K562 (cell line): ENCODE results near the gene TAF8. TPM values are rescaled to one million over a fixed set of nuclear protein-coding genes. Genes with fewer than 3 reads are reported as not detected.

ENCODE experiments used
- ATAC-seq: fragments of 200-7000 bp; cut with Tn5 transposase; 3 replicates; pipeline ENCODE4 v1.9.1; 2020; ENCODE audit warnings: moderate library complexity
- BruUV-seq: library from RNA; stranded (reverse); fragments of 400-500 nt; replicated peaks from 2 replicates; lab custom pipeline; 2021; lab: Mats Ljungman, UMichigan
- CTCF ChIA-PET: fragments of 300-600 bp; formaldehyde crosslinking; extraction: SDS; loops from one replicate; lab custom pipeline; 2021; ENCODE audit warnings: low intra/inter-chr PET ratio; lab: Yijun Ruan, JAX
- POLR2A ChIA-PET: fragments of 300-600, 350-650 bp; sonication (Branson Sonifier 250); formaldehyde crosslinking; extraction: SDS; loops from one replicate; lab custom pipeline; 2021; ENCODE audit warnings: antibody characterized with exemption, inconsistent platforms; lab: Yijun Ruan, JAX
- DNase-seq, 4 experiments: peaks; one replicate each; pipeline versions ENCODE4 v3.0.0 to v3.0.0-alpha.2; 2011 to 2018; ENCODE audit warnings: low spot score in 3 of 4, mixed read lengths in 3 of 4; ENCODE audit errors: extremely low read depth in 1 of 4
- FAIRE-seq: peaks from 2 replicates; lab custom pipeline; 2011; peaks lifted over from hg19 to GRCh38; lab: Jason Lieb, UNC
- H2AFZ ChIP-seq: 2 replicates; pipeline ENCODE4 v1.6.0; 2011; ENCODE audit warnings: low read depth, low read length, control low read depth, inconsistent platforms
- H3K27ac ChIP-seq: fragments of 200-600 bp; 3 replicates; pipeline ENCODE4 v1.8.0; 2011; ENCODE audit warnings: low read depth, mild to moderate bottlenecking, control low read depth, inconsistent platforms, low read length, moderate library complexity, mixed read lengths; ENCODE audit errors: extremely low read depth
- H3K27me3 ChIP-seq, 2 experiments: fragments of 300-600 bp in 1 of 2; 2 replicates in 1 of 2; 3 replicates in 1 of 2; pipeline versions ENCODE4 v1.6.0 to v1.8.0; 2011; ENCODE audit warnings: inconsistent platforms in 2 of 2, low read length in 2 of 2, mild to moderate bottlenecking in 1 of 2, mixed read lengths in 1 of 2, moderate library complexity in 1 of 2; ENCODE audit not compliant: control insufficient read depth in 2 of 2, insufficient read depth in 2 of 2
- H3K36me3 ChIP-seq: fragments of 300-600 bp; 3 replicates; pipeline ENCODE4 v1.8.0; 2011; ENCODE audit warnings: mild to moderate bottlenecking, low read length, inconsistent platforms; ENCODE audit not compliant: control insufficient read depth, insufficient read depth
- H3K4me1 ChIP-seq, 2 experiments: fragments of 200-600 bp in 1 of 2; replicated peaks in 1 of 2; 2 replicates in 1 of 2; 3 replicates in 1 of 2; pipeline versions ENCODE4 v1.5.1 to v1.8.0; 2011; ENCODE audit warnings: inconsistent platforms in 2 of 2, low read length in 2 of 2, mild to moderate bottlenecking in 1 of 2, mixed read lengths in 1 of 2, moderate library complexity in 1 of 2; ENCODE audit not compliant: control insufficient read depth in 2 of 2, insufficient read depth in 2 of 2
- H3K4me2 ChIP-seq: 2 replicates; pipeline ENCODE4 v1.6.1; 2011; ENCODE audit warnings: low read length, control low read depth, inconsistent platforms, mixed read lengths; ENCODE audit not compliant: insufficient read depth
- H3K4me3 ChIP-seq: fragments of 200-600 bp; sonication (generic), shearing (Covaris generic); 2 replicates; pipeline ENCODE4 v1.5.1; 2016; ENCODE audit warnings: control low read depth, inconsistent platforms
- H3K79me2 ChIP-seq: fragments of 200-600 bp; 3 replicates; pipeline ENCODE4 v1.8.0; 2011; ENCODE audit warnings: low read length, inconsistent platforms; ENCODE audit not compliant: control insufficient read depth, insufficient read depth
- H3K9ac ChIP-seq, 2 experiments: 2 replicates each; pipeline versions ENCODE4 v1.6.0 to v1.6.1; 2011; ENCODE audit warnings: low read depth in 2 of 2, low read length in 2 of 2, control low read depth in 1 of 2, inconsistent platforms in 1 of 2, mild to moderate bottlenecking in 1 of 2, mixed read lengths in 1 of 2; ENCODE audit not compliant: insufficient read depth in 1 of 2
- H3K9me1 ChIP-seq: one replicate; pipeline ENCODE4 v1.6.0; 2011; ENCODE audit warnings: inconsistent platforms, mild to moderate bottlenecking, low read length, moderate library complexity; ENCODE audit not compliant: control insufficient read depth, insufficient read depth
- H3K9me3 ChIP-seq: replicated peaks from 2 replicates; pipeline ENCODE4 v1.5.1; 2011; ENCODE audit warnings: low read depth, low read length, inconsistent platforms; ENCODE audit not compliant: control insufficient read depth, insufficient read depth
- H4K20me1 ChIP-seq: replicated peaks from 2 replicates; pipeline ENCODE4 v1.6.1; 2011; ENCODE audit warnings: low read length, inconsistent platforms, mixed read lengths; ENCODE audit not compliant: control insufficient read depth, insufficient read depth
- GATA2 ChIP-seq: sonication (generic); formaldehyde crosslinking; IDR thresholded peaks from 2 replicates; pipeline ENCODE4 v1.4.0; 2020; ENCODE audit warnings: mild to moderate bottlenecking, missing genetic modification reagents
- ILK ChIP-seq: fragments of 450-650 bp; IDR thresholded peaks from 2 replicates; pipeline ENCODE4 v1.6.1; 2016; ENCODE audit warnings: missing genetic modification characterization, low read depth, mild to moderate bottlenecking, missing compliant biosample characterization, moderate library complexity, borderline replicate concordance
- OTX1 ChIP-seq: fragments of 450-650 bp; formaldehyde crosslinking; IDR thresholded peaks from 2 replicates; pipeline ENCODE4 v1.4.0; 2022; ENCODE audit warnings: mild to moderate bottlenecking
- RBFOX2 ChIP-seq: fragments of 200-400 bp; formaldehyde crosslinking; IDR thresholded peaks from 2 replicates; pipeline ENCODE4 v1.6.1; 2017; ENCODE audit warnings: low read depth, mild to moderate bottlenecking, low read length, moderate library complexity
- TEAD4 ChIP-seq, 2 experiments: sonication (generic) in 1 of 2; formaldehyde crosslinking in 1 of 2; IDR thresholded peaks; 2 replicates each; pipeline versions ENCODE4 v1.6.1 to v1.8.0; 2012 to 2022; ENCODE audit warnings: borderline replicate concordance in 1 of 2, inconsistent platforms in 1 of 2, low read length in 1 of 2, mild to moderate bottlenecking in 1 of 2, missing genetic modification reagents in 1 of 2
- ZNF263 ChIP-seq: sonication (generic); formaldehyde crosslinking; IDR thresholded peaks from 2 replicates; pipeline ENCODE4 v1.8.0; 2022; ENCODE audit warnings: mild to moderate bottlenecking, missing genetic modification reagents, borderline replicate concordance
- ZNF75A ChIP-seq: fragments of 450-650 bp; formaldehyde crosslinking; IDR thresholded peaks from 2 replicates; pipeline ENCODE4 v1.4.0; 2020; ENCODE audit warnings: mild to moderate bottlenecking
- WGBS: fragments of 100-300 bp; shearing (Covaris generic); methylation state at CpG from one replicate; pipeline ENCODE4 v1.1.6; 2016; ENCODE audit warnings: low coverage, mixed read lengths; ENCODE audit not compliant: insufficient coverage; ENCODE audit errors: missing lambda C conversion rate; 5-methylcytosine and 5-hydroxymethylcytosine counted together
- in situ Hi-C: fragments of 300-500 bp; cut with MboI; formaldehyde crosslinking; loops from 4 replicates; pipeline ENCODE4 v1.15.0; 2018; ENCODE audit warnings: inconsistent platforms, mixed read lengths
- intact Hi-C: fragments of 100-400 bp; cut with micrococcal nuclease; formaldehyde crosslinking; loops from 2 replicates; pipeline ENCODE4 v1.14.2; 2022
- polyA plus RNA-seq, 8 experiments: library from polyadenylated mRNA; depleted of rRNA in 4 of 8; stranded (reverse) in 5 of 8; unstranded in 3 of 8; fragments of >200 nt; fragmentation: Nextera tagmentation in 2 of 8; fragmentation: Illumina TruSeq in 1 of 8; extraction: Ambion mirVana in 2 of 8; extraction: Trizol in 1 of 8; gene quantifications; 2 replicates each; pipeline versions ENCODE4 v1.2.1 to v1.2.3, GENCODE V29; 2011 to 2014; ENCODE audit warnings: inconsistent platforms in 1 of 8, missing spikeins in 1 of 8
- total RNA-seq, 7 experiments: library from RNA; depleted of rRNA in 6 of 7; stranded (reverse); fragments of >200 nt in 6 of 7; fragmentation: Illumina TruSeq in 2 of 7; extraction: Trizol in 2 of 7; gene quantifications; 2 replicates each; pipeline versions ENCODE4 v1.2.1 to v1.2.3, GENCODE V29; 2011 to 2021; ENCODE audit warnings: low replicate concordance in 1 of 7
- TF ChIP-seq, protein P1 (sequence below), 3 experiments: IDR thresholded peaks in 2 of 3; conservative IDR thresholded peaks in 1 of 3; 2 replicates each; pipeline ENCODE4 v1.5.1; 2011 to 2012; ENCODE audit warnings: low read length in 3 of 3, mild to moderate bottlenecking in 3 of 3, control low read depth in 2 of 3, improper control_type of control experiment in 1 of 3, inconsistent platforms in 1 of 3, low read depth in 1 of 3, mixed read lengths in 1 of 3, moderate library complexity in 1 of 3; ENCODE audit not compliant: insufficient read depth in 2 of 3

TAF8 gene
- total and polyA plus RNA-seq, 9 of the 15 experiments (the other 6 are each of a cell fraction or from before 2014, with no cell fraction given): 29.4 to 84.0 (median 52.6) TPM

DNA sequence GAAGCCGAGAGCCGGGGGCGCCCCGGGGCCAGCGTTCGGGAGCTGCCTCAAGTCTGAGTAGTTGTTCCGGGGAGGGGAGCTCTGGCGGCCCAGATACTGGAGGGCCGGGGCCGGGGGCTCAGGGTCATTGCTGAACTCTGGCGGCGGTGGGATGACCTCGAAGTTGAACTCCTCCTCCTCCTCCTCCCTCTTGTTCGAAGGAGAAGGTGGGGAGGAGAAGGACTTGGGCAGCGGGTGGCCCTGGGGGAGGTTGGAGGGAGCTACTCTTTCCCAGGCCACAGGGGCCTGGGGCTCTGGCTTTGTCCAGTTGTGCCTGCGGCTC is 54.4 kb downstream of the TAF8 start (continued):
- TF ChIP-seq TEAD4 (IDR thresholded peaks at IDR 0.05; ENCODE audit: low read length) (no peak), TEAD4 (CRISPR knock-in tag; IDR thresholded peaks at IDR 0.05; ENCODE audit: borderline replicate concordance) (no peak), RBFOX2 (peak; percentile 71; the same call in 1 of the 2 replicates), GATA2 (CRISPR knock-in tag) (no peak), ZNF263 (CRISPR knock-in tag) (peak; percentile 69; the same call in 1 of the 2 replicates), ZNF75A (no peak), OTX1 (CRISPR knock-in tag) (no peak)
- TF ChIP-seq, all 486 proteins: peak for 7

DNA sequence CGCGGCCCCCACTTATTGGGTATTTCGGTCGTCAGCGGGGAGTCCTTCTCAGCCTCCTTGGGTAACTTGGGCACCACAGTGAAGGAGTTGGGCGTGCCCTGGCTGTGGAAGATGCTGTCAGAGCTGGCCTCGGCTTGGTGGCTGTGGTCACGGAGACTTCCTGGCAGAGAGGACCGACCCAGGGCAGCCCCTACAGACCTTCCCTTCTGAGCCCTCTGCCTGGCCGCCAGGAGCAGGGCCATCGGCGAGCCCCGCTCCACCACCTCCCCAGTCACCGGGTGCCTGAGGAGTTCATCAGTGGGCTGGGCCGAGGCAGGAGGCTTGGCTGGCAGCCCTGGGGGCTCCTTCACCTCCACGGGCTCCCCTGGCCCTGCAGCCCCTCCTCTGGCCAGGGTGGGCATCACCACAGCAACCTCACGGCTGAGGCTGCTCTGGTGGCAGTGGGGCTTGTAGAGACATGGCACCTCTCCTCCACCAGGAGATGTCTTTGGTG is 54.9 kb downstream of the TAF8 start:
- in situ Hi-C loops: no loop called here
- H3K9me1 ChIP-seq: no peaks in the 10 kb centered on the region
- no peak for DNase-seq
- no peaks in the 10 kb centered on the region for H3K79me2 ChIP-seq
- ATAC-seq: no peak
- BruUV-seq: TSS peak; percentile 78
- no peaks in the 10 kb centered on the region for H3K36me3 ChIP-seq
- H2AFZ ChIP-seq: peak overlapping the region; percentile 99
- no peak overlapping the region for H3K27ac ChIP-seq
- peak overlapping the region; percentile 76 for H3K4me2 ChIP-seq
- TF ChIP-seq, protein P1, sequence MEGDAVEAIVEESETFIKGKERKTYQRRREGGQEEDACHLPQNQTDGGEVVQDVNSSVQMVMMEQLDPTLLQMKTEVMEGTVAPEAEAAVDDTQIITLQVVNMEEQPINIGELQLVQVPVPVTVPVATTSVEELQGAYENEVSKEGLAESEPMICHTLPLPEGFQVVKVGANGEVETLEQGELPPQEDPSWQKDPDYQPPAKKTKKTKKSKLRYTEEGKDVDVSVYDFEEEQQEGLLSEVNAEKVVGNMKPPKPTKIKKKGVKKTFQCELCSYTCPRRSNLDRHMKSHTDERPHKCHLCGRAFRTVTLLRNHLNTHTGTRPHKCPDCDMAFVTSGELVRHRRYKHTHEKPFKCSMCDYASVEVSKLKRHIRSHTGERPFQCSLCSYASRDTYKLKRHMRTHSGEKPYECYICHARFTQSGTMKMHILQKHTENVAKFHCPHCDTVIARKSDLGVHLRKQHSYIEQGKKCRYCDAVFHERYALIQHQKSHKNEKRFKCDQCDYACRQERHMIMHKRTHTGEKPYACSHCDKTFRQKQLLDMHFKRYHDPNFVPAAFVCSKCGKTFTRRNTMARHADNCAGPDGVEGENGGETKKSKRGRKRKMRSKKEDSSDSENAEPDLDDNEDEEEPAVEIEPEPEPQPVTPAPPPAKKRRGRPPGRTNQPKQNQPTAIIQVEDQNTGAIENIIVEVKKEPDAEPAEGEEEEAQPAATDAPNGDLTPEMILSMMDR (IDR thresholded peaks at IDR 0.05 in 2 of 3, conservative IDR thresholded peaks at IDR 0.05 in 1 of 3; ENCODE audit: insufficient read depth in 2 of 3, low read depth in 1 of 3, low read length in 3 of 3): peak in 1 of 3 experiments; percentile 10; a peak in 1 of 6 replicates
- TF ChIP-seq ILK: no peak
- TF ChIP-seq, all 486 proteins: peak for 1
- FAIRE-seq: no peak
- Histone ChIP-seq H3K4me1 (peaks cover 33 to 47% of the 10 kb centered on the region in 2 experiments), H3K4me3 (peak overlapping the region; percentile 50; the same call in 1 of the 2 replicates), H3K27me3 (peaks cover 3 to 8% of the 10 kb centered on the region in 2 experiments; a peak in 2 of 5 replicates), H4K20me1 (no peaks in the 10 kb centered on the region), H3K9ac (peak overlapping the region; percentile 82 to 94), H3K9me3 (peaks cover 1% of the 10 kb centered on the region; the same call in 1 of the 2 replicates)
- ChIA-PET POLR2A (interaction anchor here (0.5 to 6.1 kb wide), 14 partner anchors 11 to 169 kb away, joined by 3 to 48 read pairs (median 4); partner anchors contain the start of gene TAF8), CTCF (interaction anchor here (0.7 to 2.3 kb wide), 5 partner anchors 25 to 737 kb away, joined by 3 to 26 read pairs (median 4); no protein-coding TSS in a partner anchor)
- WGBS: 83% methylated on average over 16 of the region's 17 CpGs
- intact Hi-C loops: loop anchor here (10.0 kb wide), 1 partner anchor 110 kb away; the partner anchor contains the start of gene MRPS10
